ENCODE results near the gene VAC14.

GRCh38 chr16:70694088-70694867 lies 106.7 kb downstream of the VAC14 start:
- TF ChIP-seq CTCF (IDR thresholded peaks at IDR 0.05) (no peak), POLR2A (IDR thresholded peaks at IDR 0.05) (no peak)
